IPS DF 4.7 (cell line): ENCODE results near the gene POLR2E.

Experiments used
- DNase-seq: peaks from one replicate; pipeline ENCODE4 v3.0.0-alpha.2; 2013; ENCODE audit warnings: low spot score; ENCODE audit errors: extremely low read depth

The POLR2E gene

DNA sequence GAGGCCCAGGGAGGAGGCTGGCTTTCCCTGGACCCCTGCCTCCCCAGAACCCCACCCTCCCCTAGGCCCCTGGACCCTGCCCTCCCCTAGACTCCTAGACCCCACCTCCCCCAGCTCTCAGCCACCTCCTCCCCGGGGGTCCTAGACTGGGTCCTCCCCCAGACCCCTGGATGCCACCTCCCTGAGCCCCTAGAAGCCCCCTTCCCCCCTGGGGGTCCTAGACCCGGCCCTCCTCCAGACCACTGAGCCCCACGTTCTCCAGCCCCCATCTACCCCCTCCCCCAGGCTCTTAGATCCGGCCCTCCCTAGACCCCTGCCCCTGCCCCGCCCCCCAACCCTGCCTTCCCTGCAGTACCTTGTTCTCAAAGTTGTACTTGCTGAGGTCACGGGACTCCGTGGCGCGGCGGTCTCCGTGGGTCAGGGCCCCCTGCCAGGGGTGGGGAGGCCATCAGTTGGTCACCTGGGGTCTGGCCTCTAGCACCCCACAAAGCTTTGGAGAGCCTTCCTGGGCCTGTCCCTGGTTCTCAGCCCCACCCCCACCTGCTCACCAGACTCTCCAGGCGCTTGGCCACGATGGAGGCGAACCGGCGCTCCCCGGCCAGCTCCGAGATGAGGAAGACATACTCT, 16.6 kb upstream of the POLR2E start:
- DNase-seq: no peak

DNA sequence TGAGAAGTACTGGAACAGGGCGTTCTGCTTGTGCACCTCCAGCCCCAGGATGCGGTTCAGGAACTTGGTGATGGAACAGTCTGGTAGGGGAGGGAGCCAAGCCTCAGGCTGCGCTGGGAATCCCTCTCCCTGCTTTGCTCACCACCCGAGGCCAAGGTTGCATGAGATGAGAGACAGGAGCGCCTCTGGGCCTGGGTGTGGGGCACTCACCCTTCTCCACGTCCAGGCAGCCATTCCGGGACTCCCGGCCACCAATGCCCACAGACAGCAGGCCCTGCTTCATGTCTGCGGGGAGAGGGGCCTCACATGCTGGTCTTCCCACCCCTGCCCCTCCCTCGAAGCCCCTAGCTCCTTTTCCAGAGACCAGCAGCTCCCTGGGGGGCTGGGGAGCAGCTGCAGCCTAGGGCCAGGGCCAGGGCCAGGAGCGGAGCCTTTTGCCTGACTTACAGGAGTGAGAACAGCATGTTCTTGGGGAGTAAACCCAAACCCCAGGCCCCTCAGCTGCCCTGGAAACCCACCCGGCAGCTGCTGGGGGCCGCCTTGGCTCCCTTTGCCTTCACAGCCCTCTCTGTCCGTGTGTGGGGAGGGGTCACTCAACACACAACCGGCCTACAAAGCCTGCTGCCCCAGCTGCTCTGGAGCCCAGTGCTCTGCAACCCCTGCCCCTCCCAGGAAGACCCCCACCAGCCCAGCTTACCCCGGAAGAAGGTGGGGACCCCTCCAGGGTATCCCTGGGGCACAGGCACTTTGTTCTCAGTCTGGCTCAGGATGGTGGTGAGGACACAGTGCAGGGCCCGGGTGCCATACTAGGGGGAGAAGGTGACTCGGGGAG, 15.8 kb upstream of the POLR2E start:
- no peak for DNase-seq

DNA sequence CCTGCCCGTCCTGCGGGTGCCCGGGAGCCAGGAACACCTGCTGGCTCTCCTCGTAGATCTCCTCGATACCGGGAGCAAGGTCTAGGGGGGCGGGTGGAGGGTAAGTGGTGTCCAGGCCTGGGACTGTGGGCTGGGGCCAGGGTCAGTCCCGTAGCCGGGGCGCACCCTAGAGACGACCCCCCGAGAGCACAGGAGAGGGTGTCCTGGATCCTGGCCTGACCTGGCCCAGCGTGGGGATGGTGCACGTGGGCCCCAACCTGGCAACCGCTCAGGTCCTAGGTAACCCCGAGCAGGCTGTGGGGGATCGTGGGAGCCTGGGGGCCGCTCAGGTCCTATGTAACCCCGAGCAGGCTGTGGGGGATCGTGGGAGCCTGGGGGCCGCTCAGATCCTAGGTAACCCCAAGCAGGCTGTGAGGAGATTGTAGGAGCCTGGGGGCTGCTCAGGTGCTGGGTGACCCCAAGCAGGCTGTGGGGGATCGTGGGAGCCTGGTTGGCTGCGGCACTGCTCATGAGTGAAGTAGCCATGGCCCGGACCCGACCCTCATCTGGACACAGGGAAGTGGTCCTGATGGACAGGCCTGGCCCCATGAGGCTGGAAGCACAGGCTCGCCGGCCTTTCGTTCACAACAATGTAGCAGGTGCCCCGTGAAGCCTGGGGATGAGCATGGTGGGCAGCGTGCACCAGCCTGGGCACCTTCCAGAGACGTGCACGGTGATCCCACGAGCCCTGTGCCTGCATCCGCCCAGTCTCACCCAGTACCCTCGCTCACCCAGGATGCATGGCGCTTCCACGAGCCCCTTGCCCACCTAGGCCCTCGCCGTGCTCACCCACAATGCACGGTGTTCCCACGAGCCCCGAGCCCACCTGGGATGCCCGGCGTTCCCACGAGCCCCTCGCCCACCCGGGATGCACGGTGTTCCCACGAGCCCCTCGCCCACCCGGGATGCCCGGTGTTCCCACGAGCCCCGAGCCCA, 14.8 kb upstream of the POLR2E start:
- no peak for DNase-seq

DNA sequence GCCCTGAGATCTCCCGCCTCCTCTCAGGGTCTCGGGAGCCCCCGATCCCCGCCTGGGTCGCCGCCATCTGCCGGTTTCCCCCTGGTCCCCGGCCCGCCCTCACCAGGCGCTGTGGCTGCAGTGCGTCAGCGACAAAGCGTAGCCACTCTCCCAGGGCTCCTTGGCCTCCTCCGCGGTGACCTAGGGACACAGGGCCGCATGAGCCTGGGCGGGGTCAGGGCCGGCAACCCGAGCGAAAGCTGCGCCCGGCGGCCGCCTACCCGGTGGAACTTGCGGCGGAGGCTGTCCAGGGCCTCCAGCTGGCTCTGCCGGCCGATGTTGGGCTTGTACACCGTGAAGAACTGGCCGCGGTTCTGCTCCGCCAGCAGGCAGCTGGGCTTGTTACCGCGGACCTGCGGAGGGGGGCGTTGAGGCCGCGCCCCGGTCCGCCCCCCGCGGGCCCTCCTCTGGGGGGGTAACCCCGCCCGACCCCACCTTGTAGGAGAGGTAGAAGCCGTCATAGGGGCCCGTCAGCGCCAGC, 13.9 kb upstream of the POLR2E start:
- DNase-seq: no peak

DNA sequence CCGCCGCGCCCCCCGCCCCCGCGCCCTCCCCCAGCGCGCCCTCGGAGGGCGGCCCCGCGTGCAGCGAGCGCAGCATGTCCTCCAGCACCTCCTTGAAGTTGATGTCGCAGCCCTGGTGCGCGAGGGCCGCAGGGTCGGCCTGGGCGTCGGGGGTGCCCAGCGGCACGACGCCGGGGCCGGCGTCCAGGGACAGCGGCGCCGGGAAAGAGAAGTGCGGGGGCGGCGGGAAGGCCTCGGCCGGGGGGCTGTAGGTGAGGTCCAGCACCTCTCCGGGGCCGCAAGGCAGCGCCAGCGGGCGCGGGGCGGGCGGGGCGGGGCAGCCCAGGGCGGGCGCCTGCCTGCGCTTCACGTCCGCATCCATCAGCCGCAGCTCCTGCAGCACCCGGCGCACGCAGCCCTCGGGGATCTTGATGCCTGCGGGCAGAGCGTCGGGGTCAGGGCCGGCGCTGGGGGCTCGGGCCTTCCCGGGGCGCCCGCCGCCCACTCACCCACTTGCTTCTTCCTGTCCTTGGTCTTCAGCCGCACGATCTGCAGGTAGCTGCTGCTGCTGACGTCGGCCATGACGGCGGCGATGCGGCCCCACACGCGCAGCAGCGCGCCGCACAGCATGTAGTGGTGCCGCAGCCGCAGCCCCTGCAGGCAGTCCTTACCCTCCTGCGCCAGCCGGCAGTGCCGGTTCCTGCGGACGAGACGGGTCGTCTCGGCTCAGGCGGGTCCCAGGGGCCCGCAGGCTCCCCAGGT, 13.3 kb upstream of the POLR2E start:
- DNase-seq: no peak

DNA sequence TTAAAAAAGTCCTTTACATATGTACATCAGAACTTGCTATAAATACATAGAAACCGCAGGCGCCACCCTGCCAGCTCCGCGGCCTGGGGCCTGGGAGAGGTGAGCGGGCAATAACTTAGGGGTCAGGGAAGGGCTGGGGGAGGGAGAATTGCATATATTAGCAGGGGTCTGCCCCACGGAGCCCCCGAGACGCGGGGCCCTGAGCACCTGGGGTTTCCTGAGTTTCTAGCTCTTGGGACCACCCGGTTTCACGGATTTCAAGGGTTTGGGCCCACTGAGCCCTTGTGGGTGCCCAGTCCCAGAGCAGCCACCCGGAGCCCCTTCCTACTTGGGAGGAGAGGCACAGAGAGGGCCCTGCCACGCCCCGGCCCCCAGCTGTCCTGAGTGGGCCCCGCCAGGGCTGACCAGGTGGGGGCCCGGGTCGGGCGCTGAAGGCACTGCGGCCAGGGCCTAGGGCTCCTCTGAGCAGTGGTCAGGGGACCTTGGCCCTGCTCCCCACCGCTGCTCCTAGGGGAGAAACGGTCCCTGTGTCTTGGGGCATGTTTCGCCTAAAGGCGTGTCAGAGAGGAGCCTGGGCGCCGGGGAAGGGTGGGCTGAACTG, 12.6 kb upstream of the POLR2E start:
- DNase-seq: no peak

DNA sequence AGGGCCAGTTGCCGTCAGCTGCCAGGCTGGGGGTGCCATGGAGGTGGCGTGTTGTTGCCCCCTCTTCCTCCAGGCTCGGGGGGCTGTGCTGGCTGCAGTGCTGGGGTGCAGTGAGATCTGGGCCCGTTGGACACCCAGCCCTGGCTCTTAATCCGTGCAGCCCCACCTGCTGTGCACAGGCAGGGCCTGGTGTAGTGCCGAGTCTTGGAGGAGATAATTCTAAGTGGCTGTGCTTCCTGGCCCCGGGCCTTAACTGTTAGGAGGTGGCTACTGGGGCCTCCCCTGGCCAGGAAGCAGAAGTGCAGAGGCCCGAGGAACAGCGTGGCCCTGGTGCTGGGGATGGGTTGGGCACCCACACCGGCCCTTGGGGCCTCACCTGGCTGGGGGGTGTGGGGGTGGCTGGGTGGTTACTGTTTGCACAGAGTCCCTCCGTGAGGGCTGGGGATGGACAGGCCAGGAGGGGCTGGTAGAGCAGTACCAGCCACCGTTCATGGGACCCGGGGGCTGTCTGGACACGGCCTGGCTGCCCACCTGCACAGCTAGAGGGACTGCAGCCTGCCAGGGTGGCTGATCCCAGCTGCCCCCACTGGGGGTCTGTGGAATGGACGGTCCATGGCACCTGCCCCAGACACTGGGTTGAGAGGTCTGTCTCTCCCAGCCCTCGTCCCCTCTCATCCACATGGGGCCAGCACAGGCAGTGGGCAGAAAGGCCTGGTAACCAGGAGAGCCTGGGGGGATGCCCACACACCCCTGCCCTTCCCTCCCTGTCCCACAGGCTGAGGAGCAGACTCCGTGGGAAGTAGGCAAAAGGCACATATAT, 11.9 kb upstream of the POLR2E start:
- no peak for DNase-seq

DNA sequence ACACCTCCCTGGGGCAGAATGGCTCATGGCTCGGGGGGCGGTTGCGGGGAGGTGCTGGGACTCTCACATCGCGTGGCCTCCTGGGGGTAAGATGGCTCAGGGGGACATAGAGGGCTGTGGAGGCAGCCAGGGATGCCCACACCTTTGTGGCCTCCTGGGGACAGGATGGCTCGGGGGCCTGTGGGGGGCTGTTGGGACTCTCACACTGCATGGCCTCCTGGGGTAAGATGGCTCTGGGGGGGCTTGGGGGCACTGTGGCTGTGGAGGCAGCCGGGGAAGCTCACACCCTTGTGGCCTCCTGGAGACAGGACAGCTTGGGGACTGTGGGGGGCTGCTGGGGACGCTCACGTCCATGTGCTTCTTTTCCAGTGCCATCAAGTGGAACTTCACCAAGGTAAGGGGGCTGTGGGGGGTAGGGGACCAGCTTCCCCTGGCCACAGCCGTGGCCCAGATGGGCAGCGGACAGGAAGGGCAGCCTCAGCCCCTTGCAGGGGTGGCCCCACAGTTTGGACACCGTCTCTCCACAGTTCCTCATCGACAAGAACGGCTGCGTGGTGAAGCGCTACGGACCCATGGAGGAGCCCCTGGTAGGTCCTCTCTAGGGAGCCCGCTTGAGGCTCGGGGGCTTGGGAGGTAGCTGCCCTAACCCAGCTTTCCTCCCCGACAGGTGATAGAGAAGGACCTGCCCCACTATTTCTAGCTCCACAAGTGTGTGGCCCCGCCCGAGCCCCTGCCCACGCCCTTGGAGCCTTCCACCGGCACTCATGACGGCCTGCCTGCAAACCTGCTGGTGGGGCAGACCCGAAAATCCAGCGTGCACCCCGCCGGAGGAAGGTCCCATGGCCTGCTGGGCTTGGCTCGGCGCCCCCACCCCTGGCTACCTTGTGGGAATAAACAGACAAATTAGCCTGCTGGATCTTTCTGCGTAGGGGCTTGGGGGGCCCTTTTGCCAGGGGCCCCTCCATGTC, 11.0 kb upstream of the POLR2E start:
- no peak for DNase-seq

DNA sequence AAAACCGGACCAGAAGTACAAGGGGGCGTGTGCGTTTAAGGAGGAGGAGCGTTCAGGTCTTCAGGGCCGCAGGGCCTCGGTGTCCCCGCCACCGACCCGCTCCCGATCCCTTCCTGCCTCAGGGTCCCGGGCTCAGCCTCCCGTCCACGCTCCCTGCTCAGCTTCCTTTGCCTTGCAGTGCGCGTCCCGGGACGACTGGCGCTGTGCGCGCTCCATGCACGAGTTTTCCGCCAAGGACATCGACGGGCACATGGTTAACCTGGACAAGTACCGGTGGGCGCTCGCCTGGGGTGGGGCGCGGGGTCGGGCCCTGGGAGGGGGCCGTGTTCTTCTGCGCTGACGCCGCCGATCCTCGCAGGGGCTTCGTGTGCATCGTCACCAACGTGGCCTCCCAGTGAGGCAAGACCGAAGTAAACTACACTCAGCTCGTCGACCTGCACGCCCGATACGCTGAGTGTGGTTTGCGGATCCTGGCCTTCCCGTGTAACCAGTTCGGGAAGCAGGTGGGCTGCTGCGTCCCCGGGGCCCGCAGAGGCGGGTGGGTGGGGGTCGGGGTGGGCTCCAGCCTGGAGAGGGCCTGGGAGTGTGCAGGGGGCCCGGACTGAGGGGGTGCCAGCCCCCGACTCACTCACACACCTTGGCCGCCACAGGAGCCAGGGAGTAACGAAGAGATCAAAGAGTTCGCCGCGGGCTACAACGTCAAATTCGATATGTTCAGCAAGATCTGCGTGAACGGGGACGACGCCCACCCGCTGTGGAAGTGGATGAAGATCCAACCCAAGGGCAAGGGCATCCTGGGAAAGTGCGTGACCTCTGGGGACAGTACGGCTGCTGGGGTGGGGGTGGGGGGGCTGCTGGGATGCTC, 10.1 kb upstream of the POLR2E start:
- DNase-seq: no peak

DNA sequence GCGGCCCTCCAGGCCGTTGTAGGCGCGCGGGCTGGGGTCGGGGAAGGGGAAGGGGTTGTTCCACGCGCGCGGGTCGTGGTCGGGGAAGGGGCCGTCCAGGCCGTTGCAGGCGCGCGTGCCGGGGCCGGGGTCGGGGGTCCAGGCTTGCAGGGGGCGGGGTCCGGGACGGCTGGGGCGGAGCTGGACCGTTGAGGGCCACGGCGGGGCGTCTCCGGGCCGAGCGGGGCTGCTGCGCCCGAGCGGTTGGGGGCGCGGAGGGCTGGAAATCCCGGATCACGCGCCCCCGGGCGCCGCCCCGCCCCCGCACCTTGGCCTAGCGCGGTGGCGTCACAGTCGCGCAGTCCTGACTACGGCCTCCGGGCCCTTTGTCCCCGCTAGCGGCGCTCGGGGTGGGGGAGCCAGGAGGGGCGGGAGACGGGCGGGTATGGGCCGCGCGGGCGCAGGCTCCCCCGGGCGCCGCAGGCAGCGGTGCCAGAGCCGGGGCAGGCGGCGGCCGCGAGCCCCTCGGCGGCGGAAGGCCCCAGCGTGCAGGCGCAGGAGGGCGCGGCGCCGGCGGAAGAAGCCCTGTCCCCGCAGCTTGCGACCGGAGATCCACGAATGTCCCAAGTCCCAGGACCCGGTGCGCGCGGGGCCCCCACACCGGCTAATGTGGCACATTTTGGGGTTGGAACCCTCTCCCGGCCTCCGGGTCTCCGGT, 9.3 kb upstream of the POLR2E start:
- no peak for DNase-seq

DNA sequence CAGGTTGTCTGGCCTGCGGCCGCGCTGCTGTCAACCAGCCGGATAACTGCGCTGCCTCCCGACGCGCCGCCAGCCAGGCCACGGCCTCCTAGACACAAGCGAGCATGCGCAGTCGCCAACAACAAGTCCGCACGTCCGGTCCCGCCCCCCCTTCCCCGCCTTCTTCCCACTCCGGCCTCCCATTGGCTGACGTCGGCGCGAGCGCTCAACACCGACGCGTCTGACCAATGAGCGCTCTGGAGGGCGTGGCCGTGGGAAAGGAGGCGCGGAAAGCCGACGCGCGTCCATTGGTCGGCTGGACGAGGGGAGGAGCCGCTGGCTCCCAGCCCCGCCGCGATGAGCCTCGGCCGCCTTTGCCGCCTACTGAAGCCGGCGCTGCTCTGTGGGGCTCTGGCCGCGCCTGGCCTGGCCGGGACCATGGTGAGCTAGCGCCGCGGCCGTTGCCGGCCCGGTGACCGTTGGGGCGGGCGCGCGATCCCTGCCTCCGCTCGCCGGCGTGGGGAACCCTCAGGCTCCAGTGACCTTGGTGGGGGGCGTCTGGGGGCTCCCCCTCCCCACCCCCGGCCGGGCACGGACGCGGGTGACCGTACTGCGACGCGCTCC, 8.6 kb upstream of the POLR2E start, which contains the start of gene GPX4:
GPX4 (plus strand) TSS at position 287 of the 603 bp plus-strand sequence; CDS start at position 337, 50 bp downstream.
- DNase-seq: no peak

DNA sequence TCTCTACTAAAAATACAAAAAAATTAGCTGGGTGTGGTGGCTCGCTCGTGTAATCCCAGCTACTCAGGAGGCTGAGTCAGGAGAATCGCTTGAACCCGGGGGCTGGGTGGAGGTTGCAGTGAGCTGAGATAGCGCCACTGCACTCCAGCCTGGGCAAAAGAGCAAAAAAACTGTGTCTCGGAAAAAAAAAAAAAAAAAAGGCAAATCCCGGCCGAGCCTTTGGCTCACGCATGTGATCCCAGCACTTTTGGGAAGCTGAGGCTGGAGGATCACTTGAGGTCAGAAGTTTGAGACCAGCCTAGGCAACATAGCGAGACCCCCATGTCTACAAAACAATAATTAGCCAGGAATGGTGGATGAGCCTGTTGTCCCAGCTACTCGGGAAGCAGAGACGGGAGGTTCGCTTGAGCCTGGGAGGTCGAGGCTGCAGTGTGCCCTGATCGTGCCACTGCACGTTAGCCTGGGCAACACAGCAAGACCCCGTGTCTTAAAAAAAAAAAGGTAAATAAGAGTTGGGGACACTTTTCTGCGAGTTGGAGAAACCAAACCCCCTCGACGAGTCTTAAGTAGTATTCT, 8.0 kb upstream of the POLR2E start:
- DNase-seq: no peak

DNA sequence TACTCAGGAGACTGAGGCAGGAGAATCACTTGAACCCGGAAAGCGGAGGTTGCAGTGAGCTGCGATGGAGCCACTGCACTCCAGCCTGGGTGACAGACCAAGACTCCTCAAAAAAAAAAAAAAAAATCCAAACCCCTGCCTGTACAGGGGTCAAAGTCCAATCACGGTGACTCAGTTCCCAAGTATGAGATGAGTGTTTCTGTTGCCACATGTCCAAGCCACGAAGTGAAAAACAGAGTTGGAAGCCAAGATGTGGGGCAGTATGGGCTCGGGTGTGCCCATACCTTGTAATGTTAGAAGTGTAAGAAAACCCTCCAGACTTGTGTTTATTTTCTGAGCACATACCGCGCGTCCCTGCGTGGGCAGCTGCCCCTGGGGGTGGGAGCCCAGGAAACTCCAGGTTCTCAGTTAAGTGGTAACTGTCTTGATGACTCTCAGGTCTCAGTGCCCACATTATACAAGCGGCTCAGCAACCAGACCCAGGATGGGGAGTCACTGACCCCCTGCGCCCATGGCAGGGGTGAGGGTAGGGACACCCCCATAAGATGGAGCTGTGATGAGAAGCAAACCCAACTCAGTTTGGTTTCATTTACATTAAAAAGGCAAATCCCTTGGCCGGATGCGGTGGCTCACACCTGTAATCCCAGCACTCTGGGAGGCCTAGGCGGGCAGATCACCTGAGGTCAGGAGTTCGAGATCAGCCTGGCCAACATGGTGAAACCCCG, 7.4 kb upstream of the POLR2E start:
- no peak for DNase-seq

DNA sequence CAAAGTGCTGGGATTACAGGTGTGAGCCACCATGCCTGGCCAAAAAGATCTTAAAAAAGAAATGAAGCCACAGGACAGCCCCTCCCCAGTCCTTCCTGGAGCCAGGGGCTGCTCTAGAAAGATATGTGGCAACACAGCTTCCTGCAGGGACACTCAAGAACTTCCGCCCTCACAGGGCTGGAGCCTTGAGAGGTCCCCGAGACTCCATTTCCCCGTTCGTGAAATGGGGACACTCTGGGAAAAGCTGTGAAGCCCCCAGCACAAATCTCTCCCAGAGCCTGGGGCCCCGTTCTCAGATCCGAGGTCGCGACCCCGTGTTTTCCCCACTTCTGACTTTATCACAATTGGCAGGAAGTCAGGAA, 6.1 kb upstream of the POLR2E start:
- DNase-seq: no peak
